Heart left ventricle (tissue), 16 donors: ENCODE results near the gene ARID5A. TPM values are rescaled to one million over a fixed set of nuclear protein-coding genes. Genes with fewer than 3 reads are reported as not detected.

Source experiments
- ATAC-seq, 4 donors: fragments of 200-7000 bp; cut with Tn5 transposase; one replicate each; pipeline ENCODE4 v1.9.1; 2020 to 2022; ENCODE audit warnings: moderate library complexity in 4 of 4, mild to moderate bottlenecking in 3 of 4, moderate number of reproducible peaks in 1 of 4
- DNase-seq, 5 donors: peaks; one replicate each; pipeline ENCODE4 v3.0.0-alpha.2; 2020
- H3K27ac ChIP-seq, 12 donors: fragments of 200-600 bp; sonication (generic) in 4 of 12; one replicate each; pipeline versions ENCODE4 v1.5.0 to v1.8.0; 2016 to 2022; ENCODE audit warnings: mild to moderate bottlenecking in 2 of 12
- H3K27me3 ChIP-seq, 9 donors: fragments of 200-600 bp; sonication (generic) in 2 of 9; one replicate each; pipeline versions ENCODE4 v1.5.1 to v1.8.0; 2016 to 2022; ENCODE audit warnings: mild to moderate bottlenecking in 3 of 9
- H3K36me3 ChIP-seq, 9 donors: fragments of 200-600 bp; sonication (generic) in 2 of 9; one replicate each; pipeline versions ENCODE4 v1.5.0 to v1.8.0; 2018 to 2022; ENCODE audit warnings: mild to moderate bottlenecking in 2 of 9
- H3K4me1 ChIP-seq, 12 donors: fragments of 200-600 bp; sonication (generic) in 4 of 12; one replicate each; pipeline versions ENCODE4 v1.5.0 to v1.8.0; 2016 to 2022; ENCODE audit warnings: mild to moderate bottlenecking in 3 of 12
- H3K4me3 ChIP-seq, 12 donors: fragments of 200-600 bp; sonication (generic) in 4 of 12; one replicate each; pipeline versions ENCODE4 v1.5.0 to v1.8.0; 2017 to 2022; ENCODE audit warnings: mild to moderate bottlenecking in 9 of 12, moderate library complexity in 4 of 12
- H3K9me3 ChIP-seq, 12 donors: fragments of 200-600 bp; sonication (generic) in 4 of 12; one replicate each; pipeline versions ENCODE4 v1.5.0 to v1.8.0; 2016 to 2022; ENCODE audit warnings: mild to moderate bottlenecking in 1 of 12
- POLR2A ChIP-seq, 2 donors: fragments of 450-650 bp; IDR thresholded peaks; one replicate each; pipeline ENCODE4 v1.6.1; 2017; ENCODE audit warnings: antibody characterized with exemption in 2 of 2, mild to moderate bottlenecking in 2 of 2, moderate library complexity in 2 of 2
- WGBS, 4 donors: extraction: QIAGEN DNeasy Blood & Tissue Kit in 2 of 4; methylation state at CpG; one replicate each; pipeline versions ENCODE4 v1.1.5 to v1.1.7; 2013 to 2018; 5-methylcytosine and 5-hydroxymethylcytosine counted together
- intact Hi-C, 10 donors: fragments of 100-400 bp; cut with DNase I; formaldehyde crosslinking; loops; one replicate each; pipeline versions ENCODE4 v1.11.1 to v1.14.2; 2022
- polyA plus RNA-seq, 2 donors: library from polyadenylated mRNA; stranded (reverse); fragments of 200-250 nt; gene quantifications; one replicate each; pipeline ENCODE4 v1.2.3, GENCODE V29; 2013
- total RNA-seq, 9 donors: library from RNA; depleted of rRNA in 2 of 9; stranded (reverse); fragments of >200 nt in 2 of 9; fragmentation: NEBNext Ultra II Directional in 3 of 9; extraction: Animal tissue kit (Norgen Biotek cat#: 25700) in 3 of 9; gene quantifications; one replicate each; pipeline versions ENCODE4 v1.1.0 to v1.2.4, GENCODE V29; 2016 to 2023
- TF ChIP-seq, protein P1 (sequence below), 12 donors: fragments of 200-600 bp; sonication (generic) in 4 of 12; IDR thresholded peaks; one replicate each; pipeline versions ENCODE4 v1.5.0 to v1.8.0; 2018 to 2022; ENCODE audit warnings: antibody characterized with exemption in 12 of 12, mild to moderate bottlenecking in 5 of 12
- donor health status: ischemic (EF 13 %, LVEDD 7.1; RV severe dilation, severe dysfunction).
- donor health status: healthy with polysubstance abuse.
- donor health status: DM: no; HTN: yes; CAD: no.
- donor health status: DM: no; HTN: no; CAD: no.
- donor health status: ischemic (EF 25% LVEDD 6.9; RV normal size, moderate dysfunction).
- donor health status: ischemic (EF 25% LVEDD 5.7; RV mildly dilated, moderate dysfunction).
- donor health status: healthy.
- donor health status: DM: yes; HTN: yes; CAD: no.
- donor health status: ischemic (EF 35%, LVEDD 5.7; RV mildly dilated, moderate dysfunction).
- donor health status: nonischemic (EF 11% LVEDD 7.7; RV severe dilation, severe dysfunction).
- donor health status: DM: yes; HTN: yes; CAD: no.
- donor health status: PGD.
- donor health status: ischemic (EF 29% LVEDD 5.4; RV normal size, mild dysfunction).
- donor health status: nonischemic (EF 23%, LVEDD 6.1; RV moderate dilation, normal function).

Gene ARID5A
- total and polyA plus RNA-seq, 11 donors: 13.3 to 50.2 (median 35.6) TPM

DNA sequence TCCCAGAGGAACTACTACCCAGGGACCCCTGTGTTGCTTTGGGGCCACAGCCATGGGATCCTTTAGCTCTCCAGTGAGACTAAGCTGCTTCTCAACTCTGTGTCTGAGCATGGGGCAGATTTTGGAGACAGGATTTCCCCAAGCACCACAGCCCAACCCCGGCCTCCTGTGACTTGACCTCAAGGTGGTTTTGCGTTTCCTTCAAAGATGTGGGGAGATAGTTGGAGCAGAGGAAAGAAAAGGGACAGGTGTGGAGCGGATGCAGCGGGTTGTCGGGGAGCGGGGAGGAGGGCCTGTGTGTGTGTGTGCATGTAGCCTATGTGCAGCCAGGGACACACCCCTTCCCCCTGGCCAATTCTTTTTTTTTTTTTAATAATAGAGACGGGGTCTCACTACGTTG is 10.2 kb downstream of the ARID5A start:
- no peak for ATAC-seq
- peaks cover 2 to 98% (median 69%) of the 10 kb centered on the region in 9 donors for H3K36me3 ChIP-seq
- peaks cover 0 to 35% (median 3%) of the 10 kb centered on the region in 12 donors for H3K4me1 ChIP-seq
- intact Hi-C loops: no loop called here
- no peaks in the 10 kb centered on the region for H3K9me3 ChIP-seq
- no peak for DNase-seq
- TF ChIP-seq, protein P1, sequence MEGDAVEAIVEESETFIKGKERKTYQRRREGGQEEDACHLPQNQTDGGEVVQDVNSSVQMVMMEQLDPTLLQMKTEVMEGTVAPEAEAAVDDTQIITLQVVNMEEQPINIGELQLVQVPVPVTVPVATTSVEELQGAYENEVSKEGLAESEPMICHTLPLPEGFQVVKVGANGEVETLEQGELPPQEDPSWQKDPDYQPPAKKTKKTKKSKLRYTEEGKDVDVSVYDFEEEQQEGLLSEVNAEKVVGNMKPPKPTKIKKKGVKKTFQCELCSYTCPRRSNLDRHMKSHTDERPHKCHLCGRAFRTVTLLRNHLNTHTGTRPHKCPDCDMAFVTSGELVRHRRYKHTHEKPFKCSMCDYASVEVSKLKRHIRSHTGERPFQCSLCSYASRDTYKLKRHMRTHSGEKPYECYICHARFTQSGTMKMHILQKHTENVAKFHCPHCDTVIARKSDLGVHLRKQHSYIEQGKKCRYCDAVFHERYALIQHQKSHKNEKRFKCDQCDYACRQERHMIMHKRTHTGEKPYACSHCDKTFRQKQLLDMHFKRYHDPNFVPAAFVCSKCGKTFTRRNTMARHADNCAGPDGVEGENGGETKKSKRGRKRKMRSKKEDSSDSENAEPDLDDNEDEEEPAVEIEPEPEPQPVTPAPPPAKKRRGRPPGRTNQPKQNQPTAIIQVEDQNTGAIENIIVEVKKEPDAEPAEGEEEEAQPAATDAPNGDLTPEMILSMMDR (IDR thresholded peaks at IDR 0.05): no peak
- no peak for TF ChIP-seq POLR2A (IDR thresholded peaks at IDR 0.05)
- H3K4me3 ChIP-seq: no peak overlapping the region
- H3K27me3 ChIP-seq: no peaks in the 10 kb centered on the region
- 71 to 89% (median 80%) methylated on average over 8 of the region's 8 CpGs for WGBS, 4 donors
- no peak overlapping the region for H3K27ac ChIP-seq

DNA sequence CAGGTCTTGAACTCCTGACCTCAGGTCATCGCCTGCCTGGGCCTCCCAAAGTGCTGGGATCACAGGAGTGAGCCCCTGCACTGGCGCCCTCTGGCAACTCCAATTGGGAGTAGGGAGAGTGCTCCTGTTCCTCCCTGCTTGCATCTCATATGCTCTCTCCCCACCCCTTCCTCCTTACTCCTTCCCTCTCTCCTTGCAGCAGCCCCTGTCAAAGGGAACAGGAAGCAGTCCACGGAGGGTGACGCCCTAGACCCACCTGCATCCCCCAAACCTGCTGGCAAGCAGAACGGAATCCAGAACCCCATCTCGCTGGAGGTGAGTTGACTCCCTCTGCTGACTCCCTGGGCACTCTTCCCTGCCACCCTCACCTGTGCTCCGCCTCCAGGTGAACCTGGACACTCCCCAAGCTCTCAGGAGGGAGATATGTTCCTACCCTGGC is 10.7 kb downstream of the ARID5A start:
- Histone ChIP-seq H3K4me1 (peaks cover 0 to 34% (median 0%) of the 10 kb centered on the region in 12 donors), H3K27me3 (no peaks in the 10 kb centered on the region), H3K27ac (no peak overlapping the region), H3K9me3 (no peaks in the 10 kb centered on the region), H3K4me3 (no peak overlapping the region), H3K36me3 (peaks cover 2 to 98% (median 73%) of the 10 kb centered on the region in 9 donors)
- ATAC-seq (no peak), DNase-seq (no peak)
- intact Hi-C loops: no loop called here
- no peak for TF ChIP-seq POLR2A (IDR thresholded peaks at IDR 0.05)
- TF ChIP-seq, protein P1 (IDR thresholded peaks at IDR 0.05): no peak
- 87 to 96% (median 92%) methylated on average over 7 of the region's 7 CpGs for whole genome bisulfite sequencing, 4 donors

DNA sequence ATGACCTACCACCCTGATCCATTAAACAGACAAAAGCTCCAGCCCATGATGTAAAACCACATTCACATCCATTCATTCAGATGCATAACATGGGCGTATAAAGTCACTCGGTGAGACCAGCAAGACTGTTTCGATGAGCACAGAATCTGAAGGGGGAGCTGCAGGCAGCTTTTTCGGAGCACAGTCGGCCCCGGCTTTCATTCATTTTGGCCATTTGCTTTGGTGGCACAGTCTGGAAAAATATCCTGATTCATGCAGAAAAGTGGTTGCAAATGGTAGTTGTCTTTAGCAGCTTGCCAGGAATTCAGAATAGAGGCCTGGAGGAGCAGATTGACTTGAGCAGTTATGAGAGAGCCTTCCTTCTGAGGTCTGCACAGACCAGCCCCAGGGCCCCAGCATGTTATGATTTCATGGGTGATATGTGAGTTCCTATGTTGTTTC is 11.2 kb downstream of the ARID5A start:
- H3K27ac ChIP-seq: no peak overlapping the region
- 72 to 86% (median 83%) methylated on average over 6 of the region's 6 CpGs for WGBS, 4 donors
- no peak overlapping the region for H3K4me3 ChIP-seq
- ATAC-seq: no peak
- intact Hi-C loops: no loop called here
- H3K36me3 ChIP-seq: peaks cover 2 to 98% (median 78%) of the 10 kb centered on the region in 9 donors
- H3K27me3 ChIP-seq: no peaks in the 10 kb centered on the region
- TF ChIP-seq, protein P1 (IDR thresholded peaks at IDR 0.05): peak in 1 of 12 donors; percentile 5
- no peak for TF ChIP-seq POLR2A (IDR thresholded peaks at IDR 0.05)
- peaks cover 0 to 34% (median 0%) of the 10 kb centered on the region in 12 donors for H3K4me1 ChIP-seq
- no peaks in the 10 kb centered on the region for H3K9me3 ChIP-seq
- DNase-seq: no peak

DNA sequence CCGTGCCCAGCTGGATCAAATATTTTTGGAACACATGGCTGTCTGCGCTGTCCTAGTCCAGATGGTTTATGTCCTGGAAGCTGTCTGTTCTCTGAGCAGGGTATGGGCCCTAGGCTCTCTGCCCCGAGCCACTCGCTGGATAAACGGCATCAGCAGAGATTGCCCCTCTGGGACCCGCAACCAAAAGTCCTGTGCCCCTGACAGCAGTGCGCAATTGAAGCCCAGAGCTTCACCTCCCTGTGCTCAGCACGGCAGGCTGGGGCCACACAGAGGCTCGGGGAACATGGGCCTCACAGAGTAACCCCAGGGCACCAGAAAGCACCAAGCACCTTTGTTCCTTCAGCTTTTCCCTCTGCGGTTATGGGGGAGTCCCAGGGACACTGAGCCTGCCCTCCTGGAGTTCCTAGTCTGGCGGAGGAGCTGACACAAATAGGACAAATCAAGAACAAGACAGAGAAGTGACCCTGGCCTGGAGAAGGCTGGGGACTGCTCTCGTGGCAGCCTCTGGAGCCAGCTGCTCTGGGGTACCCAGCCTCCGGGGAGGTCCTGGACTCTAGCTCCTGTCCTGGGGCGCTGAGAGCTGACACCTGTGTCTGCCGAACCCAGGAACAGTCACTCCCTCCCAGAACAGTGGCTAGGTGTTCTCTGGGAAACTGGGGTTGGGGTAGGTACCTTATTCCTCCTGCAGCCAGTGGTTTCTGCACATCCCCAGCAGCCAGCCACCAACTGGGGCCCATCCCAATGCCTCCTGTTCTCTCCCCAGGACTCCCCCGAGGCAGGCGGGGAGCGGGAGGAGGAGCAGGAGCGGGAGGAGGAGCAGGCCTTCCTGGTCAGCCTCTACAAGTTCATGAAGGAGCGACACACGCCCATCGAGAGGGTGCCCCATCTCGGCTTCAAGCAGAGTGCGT is 12.3 kb downstream of the ARID5A start:
- Histone ChIP-seq H3K27ac (no peak overlapping the region), H3K4me3 (no peak overlapping the region), H3K36me3 (peaks cover 2 to 96% (median 71%) of the 10 kb centered on the region in 9 donors), H3K9me3 (no peaks in the 10 kb centered on the region), H3K4me1 (peaks cover 0 to 28% (median 2%) of the 10 kb centered on the region in 12 donors), H3K27me3 (no peaks in the 10 kb centered on the region)
- DNase-seq: no peak
- WGBS, 4 donors: 78 to 91% (median 85%) methylated on average over 12 to 24 of the region's 24 CpGs
- intact Hi-C loops: no loop called here
- TF ChIP-seq POLR2A (IDR thresholded peaks at IDR 0.05): no peak
- ATAC-seq: no peak
